Activated CD4-positive, CD25-positive, alpha-beta regulatory T cell treated with anti-CD3 and anti-CD28 coated beads, Interleukin-2, amount 50 U/mL, for 72 hours (primary cell): Measurements from ENCODE around the gene CEACAM16.

ENCODE experiments used
- DNase-seq: peaks from one replicate; pipeline ENCODE4 v3.0.0; 2021

Gene CEACAM16

GRCh38 chr19:44726465-44726864, 27.5 kb downstream of the CEACAM16 start:
- no peak for DNase-seq

DNA sequence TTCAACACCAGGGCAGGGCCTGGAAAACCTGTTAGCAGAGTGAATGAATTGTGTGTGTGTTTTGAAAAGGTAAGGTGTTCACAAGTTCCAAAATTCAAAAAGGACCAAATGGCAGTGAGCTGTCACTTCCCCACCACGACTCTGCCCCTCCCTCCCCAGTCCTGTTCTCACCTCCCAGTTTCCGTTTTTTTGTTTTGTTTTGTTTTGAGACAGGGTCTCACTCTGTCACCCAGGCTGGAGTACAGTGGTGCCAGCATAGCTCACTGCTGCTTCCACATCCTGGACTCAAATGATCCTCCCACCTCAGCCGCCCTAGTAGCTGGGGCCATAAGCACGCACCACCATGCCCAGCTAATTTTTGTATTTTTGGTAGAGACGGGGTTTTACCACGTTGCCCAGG, 29.2 kb downstream of the CEACAM16 start:
- DNase-seq = no peak

DNA sequence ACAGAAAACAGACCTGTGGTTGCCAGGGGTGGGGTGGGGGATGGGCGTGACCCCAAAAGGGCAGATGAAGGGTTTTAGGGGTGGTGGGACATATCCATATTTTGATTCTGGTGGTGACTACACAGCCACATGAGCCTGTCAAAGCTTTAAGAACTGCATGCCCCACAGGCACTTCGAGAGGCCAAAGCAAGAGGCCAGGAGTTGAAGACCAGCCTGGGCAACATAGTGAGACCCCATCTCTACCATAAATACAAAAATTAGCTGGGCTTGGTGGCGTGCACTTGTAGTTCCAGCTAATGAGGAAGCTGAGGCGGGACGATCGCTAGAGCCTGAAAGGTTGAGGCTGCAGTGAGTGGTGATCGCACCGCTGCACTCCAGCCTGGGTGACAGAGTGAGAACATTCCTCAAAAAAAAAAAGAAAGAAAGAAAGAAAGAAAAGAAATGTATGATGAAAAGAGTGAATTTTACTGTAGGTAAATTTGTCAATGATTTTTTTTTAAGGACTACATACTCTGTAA, 30.6 kb downstream of the CEACAM16 start:
- DNase-seq = no peak

GRCh38 chr19:44731081-44731480, 32.1 kb downstream of the CEACAM16 start:
- DNase-seq = no peak

- no peak for DNase-seq
Measured at GRCh38 chr19:44731622-44732021, 32.7 kb downstream of the CEACAM16 start.

GRCh38 chr19:44732235-44733014, 33.5 kb downstream of the CEACAM16 start:
- DNase-seq = no peak

- DNase-seq = no peak
Measured at GRCh38 chr19:44734357-44734756, 35.4 kb downstream of the CEACAM16 start.

DNA sequence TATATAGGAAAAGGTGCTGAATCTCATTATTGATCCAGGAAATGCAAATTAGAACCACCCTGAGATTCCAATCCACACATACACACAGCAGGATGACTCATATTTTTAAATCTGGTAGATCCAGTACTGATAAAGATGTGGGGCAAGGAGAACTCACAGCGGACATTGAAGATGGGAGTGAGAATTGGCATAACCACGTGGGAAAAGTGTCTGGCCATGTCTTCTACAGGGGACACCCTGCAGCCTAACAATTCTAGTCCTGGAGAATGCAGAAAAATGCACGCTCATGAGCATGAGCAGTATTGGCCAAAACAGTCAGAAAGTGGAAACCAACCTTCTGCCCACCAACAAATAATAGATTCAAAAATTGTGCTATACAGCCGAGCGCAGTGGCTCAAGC, 36.1 kb downstream of the CEACAM16 start:
- DNase-seq = no peak

DNA sequence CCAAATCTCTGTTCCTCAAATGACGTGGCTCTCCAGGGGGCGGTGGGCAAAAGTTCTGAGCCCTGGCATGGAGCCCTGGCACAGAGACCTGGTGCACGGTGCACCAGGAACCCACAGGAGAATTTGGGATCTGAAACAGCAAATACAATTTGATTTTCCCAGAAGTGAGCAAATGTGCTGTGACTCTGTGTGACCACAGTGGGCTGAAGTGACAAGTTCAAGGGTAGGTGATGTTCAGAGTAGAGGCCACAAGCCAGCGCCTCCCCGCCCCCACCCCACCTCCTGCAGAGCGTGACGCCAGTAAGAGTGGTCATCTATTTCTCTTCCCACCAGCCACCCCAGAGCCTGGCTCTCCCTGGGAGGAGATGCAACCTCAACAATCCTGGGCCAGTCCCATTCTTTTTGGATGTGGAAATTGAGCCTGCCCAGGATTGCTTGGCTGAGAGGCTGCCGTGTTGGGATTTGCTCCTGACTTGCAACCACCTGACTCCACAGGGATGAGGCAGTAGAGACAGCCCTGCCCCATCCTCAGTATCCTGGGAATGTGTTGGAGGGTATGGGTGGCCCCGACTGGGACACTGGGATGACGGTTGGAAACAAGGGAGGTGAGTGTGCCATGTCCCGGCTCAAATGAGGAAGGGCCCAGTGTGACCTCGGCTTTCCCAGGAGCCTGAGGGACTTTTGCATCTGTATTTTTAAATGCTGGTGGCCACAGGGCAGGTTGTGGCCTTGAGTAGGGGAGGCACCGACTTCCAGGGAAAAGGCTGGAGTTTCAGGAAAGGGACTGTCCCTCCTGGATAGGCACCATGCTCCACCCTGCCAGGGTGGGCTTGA, 38.5 kb downstream of the CEACAM16 start:
- no peak for DNase-seq

DNA sequence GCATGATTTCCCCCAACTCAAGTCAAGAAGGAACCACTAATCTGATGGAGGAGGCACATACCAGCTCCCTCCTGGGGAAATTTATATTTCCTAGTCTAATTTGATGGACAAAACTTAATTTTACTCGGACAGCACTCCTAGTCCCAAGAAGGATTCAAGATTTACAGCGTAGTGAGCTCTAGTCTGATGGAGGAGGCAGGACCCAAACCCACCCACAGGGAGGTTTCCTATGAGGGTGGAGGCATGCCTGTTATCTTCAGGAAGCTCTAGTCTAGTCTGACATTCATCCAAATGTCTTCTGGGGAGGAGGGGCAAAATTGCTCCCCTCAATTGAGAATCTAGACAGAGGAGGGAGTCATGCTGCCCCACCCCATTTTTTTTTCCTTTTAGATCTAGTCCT, 39.2 kb downstream of the CEACAM16 start:
- DNase-seq = no peak

GRCh38 chr19:44738603-44739558, 39.9 kb downstream of the CEACAM16 start:
- DNase-seq = no peak

- DNase-seq = no peak
Measured at GRCh38 chr19:44740351-44740824, 41.4 kb downstream of the CEACAM16 start.

DNA sequence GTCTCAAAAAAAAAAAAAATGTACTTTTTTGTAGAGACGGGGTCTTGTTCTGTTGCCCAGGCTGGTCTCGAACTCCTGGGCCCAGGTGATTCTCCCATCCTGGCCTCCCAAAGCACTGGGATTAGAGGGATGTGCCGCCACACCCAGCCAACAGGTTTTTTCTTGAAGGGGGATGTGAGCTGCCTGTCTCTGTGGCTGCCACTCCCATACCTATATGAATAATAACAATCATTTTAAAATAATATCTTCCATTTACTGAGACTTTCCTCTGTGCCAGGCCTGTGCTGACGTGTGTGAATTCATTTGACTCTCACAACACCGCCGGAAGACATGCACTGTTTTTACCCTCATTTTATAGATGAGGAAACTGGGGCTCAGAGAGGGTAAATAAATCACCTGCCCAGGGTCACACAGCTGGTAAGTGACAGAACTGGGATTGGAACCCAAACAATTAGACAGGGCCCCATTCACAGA, 42.3 kb downstream of the CEACAM16 start:
- DNase-seq = no peak

DNA sequence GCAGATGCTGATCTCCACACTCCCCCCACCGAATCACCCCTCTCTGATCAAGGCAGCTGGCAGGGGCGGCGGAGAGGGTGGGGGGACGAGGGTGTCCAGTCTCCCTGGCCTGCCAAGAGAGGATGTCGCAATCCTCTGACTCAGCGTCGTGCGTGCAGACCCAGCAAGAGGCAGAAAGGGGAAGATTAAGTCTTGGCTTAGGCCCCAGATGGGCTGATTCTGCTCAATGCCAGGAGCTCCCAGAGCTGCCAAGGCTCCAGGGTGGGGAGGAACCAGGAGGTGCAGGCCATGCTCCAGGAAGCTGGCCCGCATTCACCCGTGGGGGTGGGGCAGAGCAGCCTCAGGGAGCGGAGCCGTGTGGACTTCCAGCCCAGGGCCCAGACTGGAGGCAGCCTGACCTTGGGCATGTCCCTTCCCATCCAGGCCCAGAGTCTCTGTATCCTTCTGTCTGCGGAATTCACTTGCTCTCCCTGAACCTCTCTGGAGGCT, 42.9 kb downstream of the CEACAM16 start:
- DNase-seq = no peak

GRCh38 chr19:44742330-44743061, 43.5 kb downstream of the CEACAM16 start:
- DNase-seq = no peak

DNA sequence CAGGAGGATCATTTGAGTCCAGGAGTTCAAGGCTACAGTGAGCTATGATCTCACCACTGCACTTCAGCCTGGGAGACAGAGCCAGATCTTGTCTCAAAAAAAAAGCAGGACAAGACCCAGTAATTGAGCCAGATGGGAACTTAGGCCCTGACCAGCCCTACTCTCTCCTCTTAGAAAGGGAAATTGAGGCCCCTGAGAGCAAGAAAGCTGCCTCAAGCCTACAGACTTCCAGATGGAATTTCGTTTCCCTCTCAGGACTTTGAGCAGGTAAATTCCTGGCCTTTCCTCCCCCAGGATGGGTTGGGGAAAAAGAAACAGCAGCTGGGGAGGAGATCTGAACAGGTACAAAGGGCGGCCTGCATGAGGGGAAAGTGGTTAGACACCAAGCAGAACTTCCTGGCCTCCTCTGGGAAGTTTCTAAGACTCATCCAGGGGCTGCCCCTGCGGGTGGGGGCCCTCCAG, 46.0 kb downstream of the CEACAM16 start:
- no peak for DNase-seq

DNA sequence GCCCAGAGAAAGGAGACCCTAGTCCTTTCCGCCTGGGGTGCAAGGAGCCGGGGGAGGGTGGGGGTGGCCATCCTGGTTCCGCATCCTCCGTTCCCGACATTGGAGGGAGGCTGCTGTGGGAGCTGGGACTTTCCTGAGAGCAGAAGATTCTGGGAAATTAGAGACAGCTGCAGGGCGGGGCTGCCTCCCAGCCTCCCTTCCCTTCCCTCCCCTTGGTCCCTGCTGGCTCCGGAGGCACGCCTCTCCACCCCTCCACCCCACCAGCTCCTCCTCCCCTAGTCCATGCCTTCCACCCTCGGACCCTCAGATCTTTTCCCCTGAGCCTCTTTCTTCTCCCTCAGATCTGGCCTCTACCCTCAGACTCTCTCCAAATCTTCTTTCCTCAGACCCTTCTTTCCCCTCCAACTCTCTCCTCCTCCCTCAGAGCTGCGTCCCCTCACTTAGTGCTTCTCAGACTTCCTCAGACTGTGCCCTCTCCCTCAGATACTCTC, 46.4 kb downstream of the CEACAM16 start:
- no peak for DNase-seq

- no peak for DNase-seq
Measured at GRCh38 chr19:44745887-44746600, 47.1 kb downstream of the CEACAM16 start.

GRCh38 chr19:44746616-44746945, 47.6 kb downstream of the CEACAM16 start:
- DNase-seq = no peak

- DNase-seq = peak; percentile 90
Measured at GRCh38 chr19:44746946-44747738, 48.2 kb downstream of the CEACAM16 start.
